ENCODE data around the gene SPPL2B. TPM values are rescaled to one million over a fixed set of nuclear protein-coding genes. Genes with fewer than 3 reads are reported as not detected.

The SPPL2B gene
- total RNA-seq, 1 donor from 2014 or later: 16.3 TPM

DNA sequence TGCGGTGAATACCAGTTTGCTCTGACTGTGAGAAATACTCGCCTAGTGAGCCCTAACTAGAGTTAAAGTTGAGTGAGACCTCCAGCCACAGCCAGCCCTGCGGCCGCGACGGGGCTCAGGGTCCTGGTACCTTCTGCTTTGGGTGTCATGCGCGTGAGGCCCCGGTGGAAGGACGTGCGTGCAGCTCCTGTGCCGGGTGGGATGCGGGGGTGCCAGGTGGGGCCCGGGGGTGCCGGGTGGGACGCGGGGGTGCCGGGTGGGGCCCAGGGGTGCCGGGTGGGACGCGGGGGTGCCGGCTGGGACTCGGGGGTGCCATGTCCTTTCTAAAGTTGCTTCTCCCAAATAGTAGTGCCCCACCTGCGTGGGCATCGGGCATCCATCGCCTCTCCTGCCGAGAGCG is 23.1 kb downstream of the SPPL2B start:
- no peak for FAIRE-seq
- no peak for DNase-seq (ENCODE audit: low spot score in 2 of 2)

GRCh38 chr19:2352121-2352520 is 23.6 kb downstream of the SPPL2B start:
- FAIRE-seq (no peak), DNase-seq (ENCODE audit: low spot score in 2 of 2) (no peak)

- no peak for FAIRE-seq
- no peak for DNase-seq (ENCODE audit: low spot score in 2 of 2)
These were observed 24.8 kb downstream of the SPPL2B start for GRCh38 chr19:2353159-2353886.

DNA sequence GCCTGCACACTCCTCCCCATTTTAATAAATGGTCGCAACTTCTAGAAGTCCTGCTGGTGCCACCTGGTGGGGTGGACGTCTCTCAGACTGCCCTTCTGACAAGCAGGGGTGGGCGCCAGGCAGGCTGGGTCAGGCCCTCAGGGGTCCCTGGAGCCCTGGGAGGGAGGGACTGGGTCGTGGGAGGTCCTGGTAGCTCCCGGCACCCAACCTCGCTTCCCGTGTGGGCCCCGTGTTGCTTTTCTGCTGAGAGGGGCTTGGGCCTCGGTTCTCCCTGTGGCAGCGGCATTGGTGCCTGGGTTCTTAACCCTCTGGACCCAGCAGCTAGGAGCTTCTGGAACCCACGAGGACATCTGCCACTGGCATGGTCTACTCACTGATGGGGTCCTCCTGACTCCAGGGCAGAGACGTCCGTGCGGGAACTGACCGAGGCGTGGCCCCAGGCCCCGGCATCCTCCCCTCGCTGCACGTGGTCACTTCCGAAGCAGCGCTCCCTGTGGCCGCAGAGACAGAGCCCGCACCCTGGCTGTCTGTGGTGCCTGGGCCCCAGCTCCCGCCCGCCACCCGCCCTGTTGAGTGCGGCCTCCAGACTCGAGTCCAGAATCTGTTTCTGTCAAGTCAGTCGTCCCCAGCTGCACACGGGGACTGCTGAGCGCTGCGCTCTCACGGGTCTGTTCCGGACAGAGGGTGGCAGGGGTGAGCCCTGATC is 25.6 kb downstream of the SPPL2B start:
- DNase-seq (ENCODE audit: low spot score in 2 of 2) (no peak), FAIRE-seq (no peak)

DNA sequence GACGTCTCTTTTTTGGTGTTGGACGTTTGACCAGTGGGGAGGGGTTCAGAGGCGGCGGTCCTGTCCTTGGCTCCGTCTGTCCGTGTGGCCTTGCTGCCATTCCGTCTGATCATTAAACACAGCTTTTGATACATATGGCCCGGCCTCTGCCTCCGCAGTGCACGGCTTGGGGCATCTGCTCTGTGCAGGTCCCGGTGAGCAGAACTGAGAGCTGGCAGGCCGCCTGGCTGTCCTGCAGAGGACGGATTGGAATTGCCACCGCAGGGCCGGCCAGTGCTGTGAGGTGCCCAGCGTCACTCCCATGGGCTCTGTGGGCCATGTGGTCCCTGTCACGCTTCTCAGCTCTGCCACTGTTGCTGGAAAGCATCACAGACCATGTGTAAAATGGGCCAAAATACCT is 26.2 kb downstream of the SPPL2B start:
- DNase-seq (ENCODE audit: low spot score in 2 of 2) (no peak), FAIRE-seq (no peak)

DNA sequence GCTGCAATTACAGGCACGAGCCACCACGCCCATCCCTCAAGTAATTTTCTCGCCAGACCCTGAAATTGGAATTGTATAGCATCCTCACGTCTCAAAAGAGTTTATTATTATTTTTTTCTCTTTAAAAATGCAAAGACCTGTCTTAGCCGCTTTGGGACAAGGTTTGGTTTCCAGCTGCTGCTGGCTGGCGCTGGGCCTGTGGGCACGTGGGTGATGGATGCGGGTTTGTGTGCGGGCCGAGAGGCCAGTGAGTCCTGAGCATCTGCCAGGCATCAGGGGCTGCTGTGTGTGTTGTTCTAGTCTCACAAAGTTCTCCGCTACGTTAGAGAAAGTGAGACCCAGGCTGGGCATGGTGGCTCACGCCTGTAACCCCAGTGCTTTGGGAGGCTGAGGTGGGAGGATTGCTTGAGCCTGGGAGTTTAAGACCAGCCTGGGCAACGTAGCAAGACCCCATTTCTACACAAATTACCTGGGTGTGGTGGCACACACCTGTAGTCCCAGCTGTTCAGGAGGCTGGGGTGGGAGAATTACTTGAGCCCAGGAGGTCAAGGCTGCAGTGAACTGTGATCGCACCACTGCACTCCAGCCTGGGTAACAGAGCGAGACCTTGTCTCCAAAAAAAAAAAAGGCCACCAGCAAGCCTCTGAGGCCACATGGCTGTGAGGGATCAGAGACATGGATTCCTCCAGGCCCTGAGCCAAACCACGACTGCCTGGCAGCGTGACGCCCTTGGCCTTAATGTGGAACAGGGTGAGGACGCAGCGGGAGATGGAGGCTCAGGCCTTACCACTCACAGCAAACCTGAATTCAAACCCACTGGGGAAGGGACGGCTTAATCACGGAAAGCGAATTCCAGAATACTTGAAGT is 26.9 kb downstream of the SPPL2B start:
- no peak for DNase-seq (ENCODE audit: low spot score in 2 of 2)
- no peak for FAIRE-seq

DNA sequence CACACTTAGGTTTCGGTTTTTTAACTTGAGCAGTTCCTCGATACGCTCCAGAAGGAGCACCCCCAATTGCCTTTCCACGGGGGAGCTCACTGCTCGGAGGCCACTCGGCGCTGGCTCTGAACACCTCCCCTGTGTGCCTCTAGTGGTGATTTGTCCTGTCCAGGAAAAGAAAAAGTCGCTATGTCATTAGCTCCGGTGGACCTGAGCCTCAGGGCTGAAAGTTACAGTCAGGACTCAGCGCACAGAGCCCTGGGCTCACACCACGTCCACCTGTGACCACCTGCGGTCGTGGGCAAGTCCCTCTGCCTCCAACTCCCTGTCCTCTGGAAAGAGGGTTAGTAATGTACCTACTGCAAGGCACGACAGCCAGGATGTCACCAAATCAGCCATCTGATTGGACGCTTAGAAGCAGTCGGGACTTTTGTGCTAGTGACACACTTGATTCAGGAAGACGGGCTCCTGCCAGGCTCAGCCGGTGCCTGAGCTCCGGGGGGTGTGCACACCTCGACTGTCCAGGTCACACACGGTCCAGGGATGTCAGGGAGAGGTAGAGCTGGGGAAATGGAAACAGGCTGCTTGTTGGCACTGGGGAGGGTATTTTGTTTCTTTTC is 27.7 kb downstream of the SPPL2B start:
- DNase-seq (ENCODE audit: low spot score in 2 of 2) (no peak), FAIRE-seq (no peak)

DNA sequence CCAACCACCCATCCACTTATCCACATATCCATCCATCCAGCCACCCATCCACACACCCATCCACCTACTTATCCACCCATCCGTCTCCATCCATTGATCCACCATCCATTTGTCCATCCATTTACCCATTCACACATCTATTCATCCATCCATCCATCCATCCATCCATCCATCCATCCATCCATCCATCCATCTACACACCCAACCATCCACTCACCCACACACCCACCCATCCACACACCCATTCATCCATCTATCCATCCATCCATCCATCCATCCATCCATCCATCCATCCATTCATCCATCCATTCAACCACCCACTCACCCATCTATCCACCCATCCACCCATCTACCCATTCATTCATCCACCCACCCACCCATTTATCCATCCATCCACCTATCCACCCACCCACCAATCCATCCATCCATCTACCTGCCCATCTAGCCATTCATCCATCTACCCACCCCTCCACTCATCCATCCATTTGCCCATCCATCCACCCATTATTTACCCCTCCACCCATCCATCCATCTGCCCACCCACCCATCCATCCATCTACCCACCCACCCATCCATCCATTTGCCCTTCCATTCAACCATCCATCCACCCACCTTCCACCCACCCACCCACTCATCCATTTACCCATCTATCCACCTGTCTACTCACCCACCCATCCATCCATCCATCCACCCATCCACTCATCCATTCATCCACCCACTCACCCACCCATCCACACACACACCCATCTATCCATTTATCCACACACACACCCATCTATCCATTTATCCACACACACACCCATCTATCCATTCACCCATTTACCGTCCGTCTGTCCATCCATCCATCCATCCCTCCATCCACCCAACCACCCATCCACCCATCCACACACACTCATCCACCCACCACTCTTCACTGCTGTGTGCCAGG is 29.1 kb downstream of the SPPL2B start:
- no peak for DNase-seq (ENCODE audit: low spot score in 2 of 2)

DNA sequence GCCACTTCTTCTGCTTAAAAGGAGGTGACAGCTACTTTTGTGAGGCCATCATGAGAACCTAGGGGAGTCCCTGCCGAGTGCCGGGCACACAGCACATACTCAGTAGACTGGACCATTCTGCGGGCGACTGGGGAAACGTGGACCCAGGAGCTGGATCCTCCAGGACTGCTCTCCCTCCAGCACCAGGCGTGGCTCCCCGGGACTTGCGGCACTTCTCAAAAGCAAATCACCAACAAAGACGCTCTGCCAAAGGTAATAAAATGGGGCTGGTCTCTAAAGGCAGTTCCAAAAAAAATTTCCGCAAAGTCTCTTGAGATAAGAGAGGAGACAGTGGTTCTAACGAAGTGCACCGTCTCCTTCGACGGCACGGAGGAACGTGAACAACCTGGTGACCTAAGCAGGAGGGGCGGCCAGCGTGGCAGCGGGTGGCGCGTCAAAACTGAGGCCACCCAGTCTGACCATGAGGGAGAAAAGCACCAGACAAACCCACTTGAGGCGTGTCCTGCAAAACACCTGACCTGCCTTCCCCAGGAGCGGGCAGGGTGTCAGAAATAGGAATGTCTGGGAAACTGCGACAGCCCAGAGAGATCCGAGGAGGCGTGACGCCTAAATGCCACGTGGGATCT is 30.2 kb downstream of the SPPL2B start:
- DNase-seq (ENCODE audit: low spot score in 2 of 2): no peak
- no peak for FAIRE-seq

More for the DNA sequence above, 29.1 kb downstream of the SPPL2B start:
- no peak for FAIRE-seq

DNA sequence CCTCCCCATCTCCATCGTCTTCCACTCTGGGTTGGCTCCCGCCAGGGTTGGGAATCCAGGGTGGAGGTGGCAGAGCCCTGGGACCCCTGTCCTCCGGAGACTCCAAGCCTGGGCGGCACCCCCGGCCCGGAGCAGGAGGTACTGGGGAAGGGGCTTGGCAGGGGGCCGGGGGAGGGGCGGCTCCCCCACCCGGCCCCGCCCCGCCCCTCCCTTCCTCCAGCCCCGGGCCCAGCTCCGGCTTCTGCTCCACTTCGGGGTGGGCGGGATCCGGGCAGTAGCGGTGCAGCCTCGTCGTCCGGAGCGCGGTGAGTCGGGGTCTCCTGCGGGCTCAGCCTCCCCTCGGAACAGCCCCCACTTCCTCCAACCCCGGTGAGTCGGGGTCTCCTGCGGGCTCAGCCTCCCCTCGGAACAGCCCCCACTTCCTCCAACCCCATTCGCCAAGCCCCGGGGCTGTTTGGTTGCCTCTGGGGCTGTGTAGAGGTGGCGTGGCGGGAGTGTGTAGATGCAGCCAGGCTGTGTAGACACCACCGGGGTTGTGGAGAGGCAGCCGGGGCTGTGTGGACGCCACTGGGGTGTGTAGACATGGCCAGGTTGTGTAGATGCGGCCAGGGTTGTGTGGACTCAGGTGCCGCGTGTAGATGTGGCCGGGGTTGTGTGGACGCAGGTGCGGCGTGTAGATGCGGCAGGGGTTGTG is 31.7 kb downstream of the SPPL2B start, which contains the start of gene TMPRSS9:
TSS of gene TMPRSS9 (plus strand) at position 274 of the 694 bp plus-strand sequence. CDS start 29,521 bp downstream, outside the sequence.
- FAIRE-seq: no peak
- DNase-seq (ENCODE audit: low spot score in 2 of 2): no peak

GRCh38 chr19:2360833-2361232 is 32.3 kb downstream of the SPPL2B start:
- no peak for FAIRE-seq
- DNase-seq (ENCODE audit: low spot score in 2 of 2): no peak

DNA sequence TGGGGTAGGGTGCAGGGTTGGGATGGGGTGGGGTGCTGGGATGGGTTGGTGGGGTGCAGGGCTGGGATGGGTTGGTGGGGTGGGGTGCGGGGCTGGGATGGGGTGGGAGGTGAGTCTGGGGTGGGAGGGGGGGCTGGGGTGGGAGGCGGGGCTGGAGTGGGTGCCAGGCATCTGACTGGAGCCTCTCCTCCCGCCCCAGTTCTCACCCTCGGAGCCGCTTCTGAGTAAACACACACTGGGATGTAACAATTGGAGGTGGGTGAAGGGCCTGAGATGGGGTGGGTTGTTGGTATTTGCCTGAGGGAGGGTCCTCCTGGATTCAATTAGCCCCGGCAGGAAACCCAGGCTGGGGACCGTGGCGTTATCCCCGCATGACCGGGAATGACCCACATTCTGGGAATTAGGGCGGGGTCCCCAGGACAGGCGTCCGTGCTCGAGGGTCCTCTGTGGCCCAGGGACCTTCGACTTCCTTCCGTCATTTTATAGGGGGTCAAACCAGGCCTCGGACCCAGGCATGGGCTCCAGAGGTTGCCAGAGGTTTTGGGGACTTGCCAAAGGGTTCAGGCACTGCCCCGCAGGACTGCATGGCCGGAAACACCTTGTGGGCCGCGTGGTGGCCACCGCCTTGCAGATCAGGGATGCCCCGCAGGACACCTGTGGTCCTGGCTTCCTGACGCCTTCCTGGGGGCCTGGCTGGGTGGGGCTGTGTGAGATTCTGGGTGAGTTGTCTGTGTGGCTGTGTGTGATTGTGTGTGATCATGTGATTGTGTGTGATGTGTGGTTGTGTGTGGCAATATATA is 33.0 kb downstream of the SPPL2B start:
- DNase-seq (ENCODE audit: low spot score in 2 of 2) (no peak), FAIRE-seq (no peak)

DNA sequence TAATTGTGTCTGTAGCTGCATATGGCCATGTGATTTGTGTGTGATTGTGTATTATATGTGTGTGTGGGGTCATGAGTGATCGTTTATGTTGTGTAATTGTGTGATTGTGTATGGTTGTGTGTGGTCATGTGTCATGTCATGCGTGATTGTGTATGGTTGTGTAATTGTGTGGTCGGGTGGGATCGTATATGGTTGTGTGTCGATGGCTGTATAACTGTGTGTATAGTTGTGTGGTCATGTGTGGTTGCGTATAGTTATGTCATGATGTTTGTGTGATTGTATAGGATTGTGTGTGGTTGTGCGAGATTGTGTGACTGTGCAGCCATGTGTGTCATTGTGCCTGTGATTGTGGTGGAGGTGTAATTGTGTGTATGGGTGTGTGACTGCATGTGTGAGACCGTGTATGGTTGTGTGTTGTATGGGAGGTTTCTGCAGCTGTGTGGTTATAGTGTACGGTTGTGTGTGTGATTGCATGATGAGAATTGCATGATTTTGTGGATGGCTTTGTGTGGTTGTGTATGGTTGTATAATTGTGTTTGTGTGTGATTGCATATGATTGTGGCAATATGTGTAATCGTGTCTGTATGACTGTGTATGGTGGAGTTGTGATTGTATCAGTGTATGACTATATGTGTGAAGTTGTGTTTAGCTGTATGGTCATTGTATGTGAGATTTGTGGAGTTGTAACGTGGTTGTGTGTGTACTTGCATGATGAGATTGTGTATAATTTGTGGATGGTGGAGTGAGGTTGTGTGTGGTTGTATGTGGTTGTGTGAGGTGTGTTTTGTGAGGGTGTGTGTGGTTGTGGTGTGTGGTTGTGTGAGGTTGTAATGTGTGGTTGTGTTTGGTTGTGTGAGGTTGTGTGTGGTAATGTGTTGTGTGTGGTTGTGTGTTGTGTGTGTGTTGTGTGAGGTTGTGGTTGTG is 33.8 kb downstream of the SPPL2B start:
- no peak for DNase-seq (ENCODE audit: low spot score in 2 of 2)
- no peak for FAIRE-seq

GRCh38 chr19:2362970-2363300 is 34.5 kb downstream of the SPPL2B start:
- DNase-seq (ENCODE audit: low spot score in 2 of 2) (no peak), FAIRE-seq (no peak)

GRCh38 chr19:2363419-2363818 is 34.9 kb downstream of the SPPL2B start:
- DNase-seq (ENCODE audit: low spot score in 2 of 2) (no peak), FAIRE-seq (no peak)

DNA sequence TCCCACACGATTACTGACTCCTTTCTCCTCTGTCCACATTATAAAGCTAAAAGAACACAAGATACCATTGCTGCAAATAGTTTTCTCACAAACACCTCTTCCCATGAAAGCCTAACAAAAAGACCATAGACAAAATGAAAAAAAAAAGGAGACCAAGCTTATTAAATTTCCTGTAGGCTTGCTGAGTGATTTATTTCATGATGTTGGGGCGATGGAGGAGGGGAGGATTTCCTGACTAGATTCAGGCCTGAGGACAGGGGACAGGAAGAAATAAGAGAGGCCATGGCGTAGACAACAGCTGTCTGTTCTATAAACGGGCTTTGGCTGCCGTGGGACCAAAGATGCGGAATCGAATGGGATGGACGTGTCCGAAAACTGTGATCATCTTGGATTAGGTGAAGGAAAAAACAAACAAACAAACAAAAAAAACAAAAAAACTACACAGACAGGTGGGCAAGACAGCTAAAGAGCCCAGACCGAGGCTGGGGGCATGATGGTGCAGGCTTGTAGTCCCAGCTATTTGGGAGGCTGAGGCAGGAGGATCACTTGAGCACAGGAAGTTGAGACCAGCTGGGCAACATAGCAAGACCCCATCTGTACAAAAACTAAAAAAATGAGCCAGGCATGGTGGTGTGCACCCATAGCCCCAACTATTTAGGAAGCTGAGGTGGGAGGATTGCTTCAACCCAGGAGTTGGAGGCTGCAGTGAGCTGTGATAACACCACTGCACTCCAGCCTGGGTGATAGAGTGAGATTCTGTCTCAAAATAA is 36.9 kb downstream of the SPPL2B start:
- DNase-seq (ENCODE audit: low spot score in 2 of 2) (no peak), FAIRE-seq (no peak)

Data from frontal cortex (tissue), 4 donors.